HUES64 (cell line): ENCODE results near the gene GIMAP2.

Experiments
- H3K27ac ChIP-seq: 2 replicates; pipeline ENCODE4 v1.7.0; 2013; ENCODE audit warnings: low read depth, low read length, inconsistent platforms
- H3K27me3 ChIP-seq: 2 replicates; pipeline ENCODE4 v1.6.1; 2013; ENCODE audit warnings: mild to moderate bottlenecking, low read length; ENCODE audit not compliant: insufficient read depth
- H3K36me3 ChIP-seq: 2 replicates; pipeline ENCODE4 v1.6.1; 2013; ENCODE audit warnings: mild to moderate bottlenecking, low read length; ENCODE audit not compliant: insufficient read depth
- H3K4me1 ChIP-seq: 2 replicates; pipeline ENCODE4 v1.6.1; 2013; ENCODE audit warnings: mild to moderate bottlenecking, low read length, moderate library complexity; ENCODE audit not compliant: insufficient read depth
- H3K4me3 ChIP-seq: 2 replicates; pipeline ENCODE4 v1.5.1; 2013; ENCODE audit warnings: mild to moderate bottlenecking, low read length, moderate library complexity
- H3K9ac ChIP-seq: 2 replicates; pipeline ENCODE4 v1.6.1; 2013; ENCODE audit warnings: mild to moderate bottlenecking, low read depth, low read length
- H3K9me3 ChIP-seq: 2 replicates; pipeline ENCODE4 v1.6.1; 2013; ENCODE audit warnings: low read depth, low read length; ENCODE audit not compliant: insufficient read depth
- WGBS: fragments of 150-250, 120-280 bp; methylation state at CpG from one replicate; pipeline ENCODE4 v1.1.7; 2013; ENCODE audit warnings: missing lambda C conversion rate; 5-methylcytosine and 5-hydroxymethylcytosine counted together

Gene GIMAP2

GRCh38 chr7:150734254-150734653 is 48.7 kb downstream of the GIMAP2 start:
- H3K9me3 ChIP-seq = no peaks in the 10 kb centered on the region; the same call in 1 of the 2 replicates
- H3K4me1 ChIP-seq = peaks cover 3% of the 10 kb centered on the region; the same call in 1 of the 2 replicates
- H3K4me3 ChIP-seq = no peak overlapping the region
- H3K27ac ChIP-seq = no peak overlapping the region
- no peak overlapping the region for H3K9ac ChIP-seq
- H3K27me3 ChIP-seq = peaks cover 100% of the 10 kb centered on the region
- H3K36me3 ChIP-seq = no peaks in the 10 kb centered on the region
- 76% methylated on average over 3 of the region's 3 CpGs for WGBS

- Histone ChIP-seq H3K9me3 (no peaks in the 10 kb centered on the region; the same call in 1 of the 2 replicates), H3K4me1 (peaks cover 3% of the 10 kb centered on the region; the same call in 1 of the 2 replicates), H3K36me3 (no peaks in the 10 kb centered on the region), H3K27me3 (peaks cover 100% of the 10 kb centered on the region), H3K4me3 (no peak overlapping the region), H3K27ac (no peak overlapping the region), H3K9ac (no peak overlapping the region)
- WGBS = 15% methylated on average over 2 of the region's 3 CpGs
Measured at GRCh38 chr7:150735596-150736358, 50.3 kb downstream of the GIMAP2 start.

- Histone ChIP-seq H3K4me1 (peaks cover 3% of the 10 kb centered on the region; the same call in 1 of the 2 replicates), H3K27me3 (peaks cover 100% of the 10 kb centered on the region), H3K9me3 (no peaks in the 10 kb centered on the region; the same call in 1 of the 2 replicates), H3K9ac (no peak overlapping the region), H3K27ac (no peak overlapping the region), H3K36me3 (no peaks in the 10 kb centered on the region), H3K4me3 (no peak overlapping the region)
- WGBS = 27% methylated on average over 4 of the region's 4 CpGs
Measured at GRCh38 chr7:150736864-150737263, 51.4 kb downstream of the GIMAP2 start.

- Histone ChIP-seq H3K4me1 (peaks cover 3% of the 10 kb centered on the region; the same call in 1 of the 2 replicates), H3K27me3 (peaks cover 100% of the 10 kb centered on the region), H3K9me3 (no peaks in the 10 kb centered on the region; the same call in 1 of the 2 replicates), H3K4me3 (no peak within 1 kb of the TSS), H3K27ac (no peak within 1 kb of the TSS), H3K36me3 (no peaks in the 10 kb centered on the region), H3K9ac (no peak within 1 kb of the TSS)
- 46% methylated on average over 14 of the region's 14 CpGs for WGBS
Measured at GRCh38 chr7:150737265-150738055, 52.0 kb downstream of the GIMAP2 start, which contains the start of gene GIMAP5. Gene GIMAP5, plus strand, starts transcription at chr7:150737418. Its CDS starts 3,467 bp downstream, at chr7:150740885.

- no peaks in the 10 kb centered on the region; the same call in 1 of the 2 replicates for H3K9me3 ChIP-seq
- peaks cover 3% of the 10 kb centered on the region; the same call in 1 of the 2 replicates for H3K4me1 ChIP-seq
- no peaks in the 10 kb centered on the region for H3K36me3 ChIP-seq
- peaks cover 100% of the 10 kb centered on the region for H3K27me3 ChIP-seq
- H3K9ac ChIP-seq = no peak overlapping the region
- no peak overlapping the region for H3K27ac ChIP-seq
- 68% methylated on average over 5 of the region's 5 CpGs for WGBS
- H3K4me3 ChIP-seq = no peak overlapping the region
Measured at GRCh38 chr7:150738092-150738491, 52.6 kb downstream of the GIMAP2 start.

- WGBS = 76% methylated on average over 5 of the region's 5 CpGs
- Histone ChIP-seq H3K4me3 (no peak overlapping the region), H3K4me1 (peaks cover 3% of the 10 kb centered on the region; the same call in 1 of the 2 replicates), H3K27ac (no peak overlapping the region), H3K36me3 (no peaks in the 10 kb centered on the region), H3K9me3 (no peaks in the 10 kb centered on the region; the same call in 1 of the 2 replicates), H3K9ac (no peak overlapping the region), H3K27me3 (peaks cover 100% of the 10 kb centered on the region)
Measured at GRCh38 chr7:150738591-150739001, 53.1 kb downstream of the GIMAP2 start.

- Histone ChIP-seq H3K27me3 (peaks cover 100% of the 10 kb centered on the region), H3K9ac (no peak overlapping the region), H3K4me1 (peaks cover 3% of the 10 kb centered on the region; the same call in 1 of the 2 replicates), H3K9me3 (no peaks in the 10 kb centered on the region; the same call in 1 of the 2 replicates), H3K27ac (no peak overlapping the region), H3K4me3 (no peak overlapping the region), H3K36me3 (no peaks in the 10 kb centered on the region)
Measured at GRCh38 chr7:150739033-150739432, 53.5 kb downstream of the GIMAP2 start.

- Histone ChIP-seq H3K4me1 (peaks cover 3% of the 10 kb centered on the region; the same call in 1 of the 2 replicates), H3K27ac (no peak overlapping the region), H3K9me3 (no peaks in the 10 kb centered on the region), H3K36me3 (no peaks in the 10 kb centered on the region), H3K27me3 (peaks cover 99% of the 10 kb centered on the region), H3K9ac (no peak overlapping the region), H3K4me3 (no peak overlapping the region)
- 82% methylated on average over 10 of the region's 10 CpGs for WGBS
Measured at GRCh38 chr7:150740053-150740452, 54.5 kb downstream of the GIMAP2 start.

GRCh38 chr7:150742286-150742968 is 56.9 kb downstream of the GIMAP2 start:
- H3K27me3 ChIP-seq = peaks cover 98% of the 10 kb centered on the region

More at GRCh38 chr7:150742286-150742968, 56.9 kb downstream of the GIMAP2 start:
- Histone ChIP-seq H3K9me3 (no peaks in the 10 kb centered on the region), H3K9ac (no peak overlapping the region), H3K4me1 (no peaks in the 10 kb centered on the region), H3K4me3 (no peak overlapping the region), H3K27ac (no peak overlapping the region), H3K36me3 (no peaks in the 10 kb centered on the region)
- WGBS = 79% methylated on average over 14 of the region's 14 CpGs
